K562 (cell line): ENCODE results near the gene SLC5A5. TPM values are rescaled to one million over a fixed set of nuclear protein-coding genes. Genes with fewer than 3 reads are reported as not detected.
A peak's percentile ranks its signal among the peaks of the same experiment; 100 is the strongest.

Experiments used
- BRF1 ChIP-seq: IDR thresholded peaks from 3 replicates; pipeline ENCODE4 v1.6.1; 2011; ENCODE audit warnings: borderline replicate concordance, mild to moderate bottlenecking; ENCODE audit not compliant: insufficient read length; ENCODE audit errors: extremely low read depth
- FOXA3 ChIP-seq, 2 experiments: fragments of 450-650 bp in 1 of 2; sonication (generic) in 1 of 2; formaldehyde crosslinking; IDR thresholded peaks in 1 of 2; conservative IDR thresholded peaks in 1 of 2; 2 replicates each; pipeline versions ENCODE4 v1.4.0 to v1.8.0; 2020 to 2022; ENCODE audit warnings: mild to moderate bottlenecking in 2 of 2, missing genetic modification reagents in 1 of 2
- NR3C1 ChIP-seq: sonication (generic); formaldehyde crosslinking; IDR thresholded peaks from 2 replicates; pipeline ENCODE4 v1.8.1; 2022; ENCODE audit warnings: missing genetic modification reagents
- RAD51 ChIP-seq: fragments of 450-650 bp; IDR thresholded peaks from 2 replicates; pipeline ENCODE4 v1.7.1; 2016; ENCODE audit warnings: low read depth, mild to moderate bottlenecking, borderline replicate concordance
- RBBP5 ChIP-seq: fragments of 200-600 bp; sonication (generic); IDR thresholded peaks from 2 replicates; pipeline ENCODE4 v1.6.1; 2012; ENCODE audit warnings: borderline replicate concordance, mild to moderate bottlenecking, low read length, control low read depth, inconsistent platforms; ENCODE audit not compliant: insufficient read depth, poor library complexity, severe bottlenecking
- SETDB1 ChIP-seq: IDR thresholded peaks from one replicate; pipeline ENCODE4 v1.6.1; 2012; ENCODE audit warnings: low read length, control low read depth, inconsistent platforms
- SMAD3 ChIP-seq: fragments of 450-650 bp; formaldehyde crosslinking; conservative IDR thresholded peaks from 2 replicates; pipeline ENCODE4 v1.4.0; 2020; ENCODE audit warnings: mild to moderate bottlenecking
- SREBF2 ChIP-seq: sonication (generic); formaldehyde crosslinking; IDR thresholded peaks from 2 replicates; pipeline ENCODE4 v1.4.0; 2020; ENCODE audit warnings: mild to moderate bottlenecking, missing genetic modification reagents
- SRSF9 ChIP-seq: fragments of 200-400 bp; formaldehyde crosslinking; IDR thresholded peaks from 2 replicates; pipeline ENCODE4 v1.6.1; 2017; ENCODE audit warnings: low read depth, low read length, borderline replicate concordance
- ZBTB7A ChIP-seq: IDR thresholded peaks from 2 replicates; pipeline ENCODE4 v1.6.1; 2011; ENCODE audit warnings: low read depth, mild to moderate bottlenecking, low read length, moderate library complexity, borderline replicate concordance; ENCODE audit not compliant: control insufficient read depth
- ZNF124 ChIP-seq: sonication (generic); formaldehyde crosslinking; IDR thresholded peaks from 2 replicates; pipeline ENCODE4 v1.8.1; 2022; ENCODE audit warnings: missing genetic modification reagents
- ZNF224 ChIP-seq: sonication (generic); formaldehyde crosslinking; IDR thresholded peaks from 2 replicates; pipeline ENCODE4 v1.8.0; 2022; ENCODE audit warnings: mild to moderate bottlenecking, missing genetic modification reagents
- ZNF444 ChIP-seq: fragments of 250-450 bp; sonication (Bioruptor Pico); IDR thresholded peaks from 2 replicates; pipeline ENCODE4 v1.4.0; 2020; ENCODE audit warnings: mild to moderate bottlenecking, moderate library complexity
- polyA plus RNA-seq, 8 experiments: library from polyadenylated mRNA; depleted of rRNA in 4 of 8; stranded (reverse) in 5 of 8; unstranded in 3 of 8; fragments of >200 nt; fragmentation: Nextera tagmentation in 2 of 8; fragmentation: Illumina TruSeq in 1 of 8; extraction: Ambion mirVana in 2 of 8; extraction: Trizol in 1 of 8; gene quantifications; 2 replicates each; pipeline versions ENCODE4 v1.2.1 to v1.2.3, GENCODE V29; 2011 to 2014; ENCODE audit warnings: inconsistent platforms in 1 of 8, missing spikeins in 1 of 8
- total RNA-seq, 7 experiments: library from RNA; depleted of rRNA in 6 of 7; stranded (reverse); fragments of >200 nt in 6 of 7; fragmentation: Illumina TruSeq in 2 of 7; extraction: Trizol in 2 of 7; gene quantifications; 2 replicates each; pipeline versions ENCODE4 v1.2.1 to v1.2.3, GENCODE V29; 2011 to 2021; ENCODE audit warnings: low replicate concordance in 1 of 7
- TF ChIP-seq, protein P1 (sequence below): IDR thresholded peaks from 2 replicates; pipeline ENCODE4 v1.6.1; 2011; ENCODE audit warnings: borderline replicate concordance, low read depth, mild to moderate bottlenecking, moderate library complexity, low read length; ENCODE audit not compliant: insufficient read depth, poor library complexity, severe bottlenecking
- TF ChIP-seq, protein P2 (sequence below): fragments of 450-650 bp; IDR thresholded peaks from 2 replicates; pipeline ENCODE4 v1.6.1; 2018; ENCODE audit warnings: mild to moderate bottlenecking, low read depth; ENCODE audit not compliant: partially characterized antibody
- TF ChIP-seq, protein P3 (sequence below): sonication (generic); formaldehyde crosslinking; IDR thresholded peaks from 2 replicates; pipeline ENCODE4 v1.9.0; 2022; ENCODE audit warnings: mild to moderate bottlenecking, missing genetic modification reagents
- TF ChIP-seq, protein P4 (sequence below): sonication (generic); formaldehyde crosslinking; IDR thresholded peaks from 2 replicates; pipeline ENCODE4 v1.8.0; 2023; ENCODE audit warnings: missing genetic modification reagents, mild to moderate bottlenecking, borderline replicate concordance

The SLC5A5 gene
- total and polyA plus RNA-seq, 9 of the 15 experiments (the other 6 are each of a cell fraction or from before 2014, with no cell fraction given): 0.10 to 0.73 (median 0.23) TPM

DNA sequence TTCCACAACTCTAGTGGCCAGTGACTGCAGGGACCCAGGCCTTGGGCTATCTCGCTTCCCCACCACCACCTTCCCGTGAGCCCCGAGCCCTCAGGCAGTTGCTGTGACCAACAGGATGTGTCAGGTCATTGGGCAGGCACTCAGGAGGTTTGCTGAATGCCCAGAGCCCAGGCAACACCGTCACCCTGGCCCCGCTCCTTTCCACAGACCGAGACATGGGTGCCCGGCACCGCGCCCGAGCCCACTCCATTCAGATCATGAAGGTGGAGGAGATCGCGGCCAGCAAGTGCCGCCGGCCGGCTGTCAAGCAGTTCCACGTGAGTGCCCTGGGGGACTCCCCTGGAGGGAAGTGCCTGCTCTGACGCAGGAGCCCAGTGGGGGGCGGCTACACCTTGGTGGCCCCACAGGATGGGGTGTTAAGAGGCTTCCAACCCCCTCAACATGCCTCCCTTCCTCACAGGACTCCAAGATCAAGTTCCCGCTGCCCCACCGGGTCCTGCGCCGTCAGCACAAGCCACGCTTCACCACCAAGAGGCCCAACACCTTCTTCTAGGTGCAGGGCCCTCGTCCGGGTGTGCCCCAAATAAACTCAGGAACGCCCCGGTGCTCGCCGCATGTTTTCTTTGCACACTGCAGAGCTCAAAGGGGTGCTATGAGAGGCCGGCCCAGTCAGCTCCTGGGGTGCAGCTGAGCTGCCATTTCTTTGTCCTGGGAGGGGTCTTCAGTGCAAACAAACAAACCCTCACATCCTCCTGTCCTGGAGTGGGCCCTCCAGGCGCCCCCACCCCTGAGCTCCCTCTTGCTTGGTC is 8.8 kb upstream of the SLC5A5 start (continued):
- TF ChIP-seq, protein P1, sequence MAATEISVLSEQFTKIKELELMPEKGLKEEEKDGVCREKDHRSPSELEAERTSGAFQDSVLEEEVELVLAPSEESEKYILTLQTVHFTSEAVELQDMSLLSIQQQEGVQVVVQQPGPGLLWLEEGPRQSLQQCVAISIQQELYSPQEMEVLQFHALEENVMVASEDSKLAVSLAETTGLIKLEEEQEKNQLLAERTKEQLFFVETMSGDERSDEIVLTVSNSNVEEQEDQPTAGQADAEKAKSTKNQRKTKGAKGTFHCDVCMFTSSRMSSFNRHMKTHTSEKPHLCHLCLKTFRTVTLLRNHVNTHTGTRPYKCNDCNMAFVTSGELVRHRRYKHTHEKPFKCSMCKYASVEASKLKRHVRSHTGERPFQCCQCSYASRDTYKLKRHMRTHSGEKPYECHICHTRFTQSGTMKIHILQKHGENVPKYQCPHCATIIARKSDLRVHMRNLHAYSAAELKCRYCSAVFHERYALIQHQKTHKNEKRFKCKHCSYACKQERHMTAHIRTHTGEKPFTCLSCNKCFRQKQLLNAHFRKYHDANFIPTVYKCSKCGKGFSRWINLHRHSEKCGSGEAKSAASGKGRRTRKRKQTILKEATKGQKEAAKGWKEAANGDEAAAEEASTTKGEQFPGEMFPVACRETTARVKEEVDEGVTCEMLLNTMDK: no peak
- TF ChIP-seq ZNF124 (CRISPR knock-in tag): no peak
- TF ChIP-seq ZNF444 (CRISPR knock-in tag): no peak
- no peak for TF ChIP-seq ZBTB7A
- TF ChIP-seq, protein P2, sequence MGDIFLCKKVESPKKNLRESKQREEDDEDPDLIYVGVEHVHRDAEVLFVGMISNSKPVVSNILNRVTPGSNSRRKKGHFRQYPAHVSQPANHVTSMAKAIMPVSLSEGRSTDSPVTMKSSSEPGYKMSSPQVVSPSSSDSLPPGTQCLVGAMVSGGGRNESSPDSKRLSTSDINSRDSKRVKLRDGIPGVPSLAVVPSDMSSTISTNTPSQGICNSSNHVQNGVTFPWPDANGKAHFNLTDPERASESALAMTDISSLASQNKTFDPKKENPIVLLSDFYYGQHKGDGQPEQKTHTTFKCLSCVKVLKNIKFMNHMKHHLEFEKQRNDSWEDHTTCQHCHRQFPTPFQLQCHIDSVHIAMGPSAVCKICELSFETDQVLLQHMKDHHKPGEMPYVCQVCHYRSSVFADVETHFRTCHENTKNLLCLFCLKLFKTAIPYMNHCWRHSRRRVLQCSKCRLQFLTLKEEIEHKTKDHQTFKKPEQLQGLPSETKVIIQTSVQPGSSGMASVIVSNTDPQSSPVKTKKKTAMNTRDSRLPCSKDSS: no peak
- TF ChIP-seq ZNF224 (CRISPR knock-in tag): no peak
- no peak for TF ChIP-seq SMAD3 (CRISPR knock-in tag)
- TF ChIP-seq NR3C1 (CRISPR knock-in tag): no peak
- TF ChIP-seq, protein P3, sequence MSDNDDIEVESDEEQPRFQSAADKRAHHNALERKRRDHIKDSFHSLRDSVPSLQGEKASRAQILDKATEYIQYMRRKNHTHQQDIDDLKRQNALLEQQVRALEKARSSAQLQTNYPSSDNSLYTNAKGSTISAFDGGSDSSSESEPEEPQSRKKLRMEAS: no peak
- no peak for TF ChIP-seq RBBP5
- no peak for TF ChIP-seq SRSF9
- peak in 1 of 2 experiments; percentile 11; a peak in 1 of 4 replicates for TF ChIP-seq FOXA3 (CRISPR knock-in tag; conservative IDR thresholded peaks at IDR 0.05 in 1 of 2, IDR thresholded peaks at IDR 0.05 in 1 of 2)
- no peak for TF ChIP-seq BRF1
- TF ChIP-seq SREBF2 (CRISPR knock-in tag): no peak
- no peak for TF ChIP-seq SETDB1
- TF ChIP-seq RAD51: no peak
- TF ChIP-seq, protein P4, sequence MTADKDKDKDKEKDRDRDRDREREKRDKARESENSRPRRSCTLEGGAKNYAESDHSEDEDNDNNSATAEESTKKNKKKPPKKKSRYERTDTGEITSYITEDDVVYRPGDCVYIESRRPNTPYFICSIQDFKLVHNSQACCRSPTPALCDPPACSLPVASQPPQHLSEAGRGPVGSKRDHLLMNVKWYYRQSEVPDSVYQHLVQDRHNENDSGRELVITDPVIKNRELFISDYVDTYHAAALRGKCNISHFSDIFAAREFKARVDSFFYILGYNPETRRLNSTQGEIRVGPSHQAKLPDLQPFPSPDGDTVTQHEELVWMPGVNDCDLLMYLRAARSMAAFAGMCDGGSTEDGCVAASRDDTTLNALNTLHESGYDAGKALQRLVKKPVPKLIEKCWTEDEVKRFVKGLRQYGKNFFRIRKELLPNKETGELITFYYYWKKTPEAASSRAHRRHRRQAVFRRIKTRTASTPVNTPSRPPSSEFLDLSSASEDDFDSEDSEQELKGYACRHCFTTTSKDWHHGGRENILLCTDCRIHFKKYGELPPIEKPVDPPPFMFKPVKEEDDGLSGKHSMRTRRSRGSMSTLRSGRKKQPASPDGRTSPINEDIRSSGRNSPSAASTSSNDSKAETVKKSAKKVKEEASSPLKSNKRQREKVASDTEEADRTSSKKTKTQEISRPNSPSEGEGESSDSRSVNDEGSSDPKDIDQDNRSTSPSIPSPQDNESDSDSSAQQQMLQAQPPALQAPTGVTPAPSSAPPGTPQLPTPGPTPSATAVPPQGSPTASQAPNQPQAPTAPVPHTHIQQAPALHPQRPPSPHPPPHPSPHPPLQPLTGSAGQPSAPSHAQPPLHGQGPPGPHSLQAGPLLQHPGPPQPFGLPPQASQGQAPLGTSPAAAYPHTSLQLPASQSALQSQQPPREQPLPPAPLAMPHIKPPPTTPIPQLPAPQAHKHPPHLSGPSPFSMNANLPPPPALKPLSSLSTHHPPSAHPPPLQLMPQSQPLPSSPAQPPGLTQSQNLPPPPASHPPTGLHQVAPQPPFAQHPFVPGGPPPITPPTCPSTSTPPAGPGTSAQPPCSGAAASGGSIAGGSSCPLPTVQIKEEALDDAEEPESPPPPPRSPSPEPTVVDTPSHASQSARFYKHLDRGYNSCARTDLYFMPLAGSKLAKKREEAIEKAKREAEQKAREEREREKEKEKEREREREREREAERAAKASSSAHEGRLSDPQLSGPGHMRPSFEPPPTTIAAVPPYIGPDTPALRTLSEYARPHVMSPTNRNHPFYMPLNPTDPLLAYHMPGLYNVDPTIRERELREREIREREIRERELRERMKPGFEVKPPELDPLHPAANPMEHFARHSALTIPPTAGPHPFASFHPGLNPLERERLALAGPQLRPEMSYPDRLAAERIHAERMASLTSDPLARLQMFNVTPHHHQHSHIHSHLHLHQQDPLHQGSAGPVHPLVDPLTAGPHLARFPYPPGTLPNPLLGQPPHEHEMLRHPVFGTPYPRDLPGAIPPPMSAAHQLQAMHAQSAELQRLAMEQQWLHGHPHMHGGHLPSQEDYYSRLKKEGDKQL (CRISPR knock-in tag): no peak
